ENCODE results near the gene ZNF184.

The ZNF184 gene

DNA sequence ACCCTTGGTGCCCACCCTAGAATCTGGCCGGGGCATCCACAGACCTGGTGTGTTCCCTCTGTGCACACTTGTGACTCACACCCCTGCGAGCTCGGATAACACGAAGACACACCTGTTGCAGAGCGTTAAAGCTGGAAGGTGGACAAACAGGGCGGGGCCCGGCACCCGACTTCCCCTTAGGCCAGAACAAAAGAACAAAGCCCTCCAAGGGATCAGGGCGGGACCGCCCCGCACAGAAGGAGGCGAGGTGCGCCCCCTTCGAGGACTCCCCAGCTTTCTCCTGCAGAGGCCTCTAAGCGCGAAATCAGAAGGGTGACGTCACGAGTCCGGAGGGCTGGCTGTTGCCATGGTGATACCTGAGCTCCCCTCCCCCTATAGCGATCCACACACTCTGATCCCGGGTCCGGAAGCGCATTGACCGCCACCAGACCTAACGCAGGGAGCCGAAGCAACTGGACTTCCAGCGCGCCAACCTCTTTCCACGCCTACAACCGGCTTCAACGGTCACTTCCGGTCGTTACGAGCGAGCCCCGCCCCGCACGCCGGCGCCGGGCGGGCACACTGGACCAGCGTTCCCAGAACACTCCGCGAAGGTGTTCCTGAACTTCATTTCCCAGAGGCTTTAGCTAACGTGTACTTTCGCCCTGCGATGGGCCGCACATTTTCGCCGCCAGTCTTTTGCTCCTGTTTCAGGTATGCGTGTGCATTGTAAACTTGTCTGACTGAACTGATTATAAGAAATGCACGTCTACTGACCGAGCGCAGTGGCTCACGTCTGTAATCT lies at the start of gene ZNF184:
Gene ZNF184, minus strand, starts transcription at position 489 of the 784 bp plus-strand sequence. CDS start 811 bp downstream, outside the sequence.
- peak; percentile 91 to 95 for DNase-seq

- DNase-seq = peak; percentile 71 to 96
Observed at GRCh38 chr6:27518881-27519795, 46.2 kb upstream of the ZNF184 start.

- no peak for DNase-seq
Observed at GRCh38 chr6:27517928-27518787, 45.3 kb upstream of the ZNF184 start.

DNA sequence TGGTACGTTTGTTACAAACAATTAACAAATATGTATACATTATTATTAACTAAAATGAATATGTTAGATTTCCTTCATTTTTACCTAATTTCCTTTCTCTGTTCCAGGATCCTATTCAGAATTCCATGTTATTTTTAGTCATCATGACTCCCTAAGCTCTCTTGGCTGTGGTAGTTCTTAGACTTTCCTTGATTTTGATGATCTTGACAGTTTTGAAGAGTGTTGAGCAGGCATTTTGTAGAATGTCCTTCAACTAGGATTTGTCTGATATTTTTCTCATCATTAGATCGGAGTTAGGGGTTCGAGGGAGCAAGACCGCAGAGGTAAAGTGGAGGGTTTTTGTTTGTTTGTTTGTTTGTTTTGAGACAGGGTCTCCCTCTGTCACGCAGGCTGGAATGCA lies 44.3 kb upstream of the ZNF184 start:
- no peak for DNase-seq

DNA sequence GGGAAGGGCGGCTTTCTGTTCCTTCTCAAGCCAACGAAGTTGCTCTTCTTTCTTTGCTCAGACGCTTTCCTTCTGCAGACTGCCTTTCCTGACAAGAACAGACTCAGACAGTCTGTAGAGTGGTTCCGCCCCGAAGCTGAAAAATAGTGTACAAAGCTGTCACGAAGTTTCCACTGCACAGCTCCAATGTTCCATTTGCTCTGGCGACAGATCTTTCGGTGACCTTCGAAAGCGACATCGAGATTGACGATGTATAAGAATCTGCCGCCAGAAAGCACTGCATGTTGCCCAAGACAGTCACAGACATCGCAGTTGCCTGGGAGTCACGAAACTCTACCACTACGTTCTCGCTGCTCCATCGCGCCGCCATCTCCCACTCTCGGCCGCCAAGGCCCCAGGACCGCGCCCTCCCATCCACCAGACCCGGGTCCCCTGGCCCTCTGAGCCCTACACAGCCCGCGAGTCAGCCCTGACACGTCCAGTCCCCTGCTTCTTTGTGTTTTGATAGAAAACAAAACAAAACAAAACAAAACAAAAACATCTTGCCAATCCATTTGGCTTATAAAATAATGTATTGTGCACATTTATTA lies 42.1 kb upstream of the ZNF184 start:
- no peak for DNase-seq

GRCh38 chr6:27512525-27512924 lies 39.6 kb upstream of the ZNF184 start:
- DNase-seq = no peak

- no peak for DNase-seq
Observed at GRCh38 chr6:27507041-27507956, 34.4 kb upstream of the ZNF184 start.

GRCh38 chr6:27505209-27506027 lies 32.5 kb upstream of the ZNF184 start:
- no peak for DNase-seq

DNA sequence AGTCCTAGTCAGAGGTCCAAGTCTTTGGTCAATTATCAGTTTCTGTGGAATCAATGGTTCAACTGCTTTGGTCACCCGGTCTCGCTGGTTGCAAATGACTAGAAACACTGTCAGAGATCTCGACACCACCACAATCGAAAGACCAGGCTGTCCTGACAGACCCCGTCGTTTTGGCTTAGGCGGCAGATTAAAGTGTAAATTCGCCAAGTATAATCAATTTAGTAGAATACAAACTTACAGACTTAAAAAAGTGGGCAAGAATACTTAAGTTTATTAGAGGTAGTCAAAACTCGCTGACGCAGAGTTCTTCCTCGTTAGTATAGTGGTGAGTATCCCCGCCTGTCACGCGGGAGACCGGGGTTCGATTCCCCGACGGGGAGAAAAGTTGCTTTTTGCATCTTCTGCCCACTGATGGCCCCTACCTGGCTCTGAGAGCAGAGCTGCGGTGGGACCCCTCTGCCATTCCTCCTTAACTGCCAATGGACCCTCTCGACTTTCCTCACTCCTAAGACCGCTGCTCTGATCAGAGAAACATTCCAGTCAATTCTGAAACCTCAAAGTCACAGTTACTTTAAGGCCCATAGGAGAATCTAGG lies 30.6 kb upstream of the ZNF184 start:
- DNase-seq = peak; percentile 55 to 88

DNA sequence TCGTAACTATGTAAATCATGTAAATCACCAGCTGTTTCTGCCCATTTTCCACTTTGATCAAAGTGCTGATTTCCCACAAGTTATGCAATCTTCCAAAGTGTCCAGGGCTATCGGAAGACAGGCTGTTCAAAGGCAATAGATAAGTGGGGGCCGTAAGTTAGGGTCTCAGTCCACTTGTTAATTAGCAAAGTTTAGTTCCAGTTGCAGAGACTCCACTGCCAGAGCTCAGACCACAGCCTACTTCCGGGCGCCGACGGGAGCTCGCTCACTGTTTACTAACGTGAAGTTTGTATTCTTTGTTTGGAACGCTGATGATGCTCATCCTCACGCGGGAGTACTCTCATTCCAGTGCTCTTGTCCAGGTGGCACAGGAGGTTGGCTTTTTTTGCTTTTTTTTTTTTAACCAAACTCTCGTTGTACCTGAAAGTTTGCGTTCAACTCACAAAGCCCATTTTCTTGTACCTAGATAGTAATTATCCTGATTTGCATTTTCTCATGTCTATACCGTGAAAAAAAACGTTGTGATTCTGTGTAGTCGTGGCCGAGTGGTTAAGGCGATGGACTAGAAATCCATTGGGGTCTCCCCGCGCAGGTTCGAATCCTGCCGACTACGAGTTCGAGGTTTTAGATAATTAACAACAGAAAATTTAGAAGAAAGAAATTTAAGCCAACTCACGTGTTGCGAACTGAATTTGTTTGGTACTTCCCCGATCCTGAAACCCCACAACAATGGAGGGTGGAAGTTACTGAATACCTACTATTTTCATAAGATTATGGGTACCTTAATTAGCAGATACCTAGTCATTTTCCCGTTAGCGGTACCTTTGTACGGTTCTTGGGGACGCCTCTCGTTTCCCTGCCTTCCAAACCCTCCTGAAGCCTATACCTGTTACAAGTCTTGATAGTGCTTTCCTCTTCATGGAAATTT lies 29.9 kb upstream of the ZNF184 start:
- DNase-seq = peak; percentile 35 to 58

GRCh38 chr6:27501187-27501586 lies 28.3 kb upstream of the ZNF184 start:
- no peak for DNase-seq

DNA sequence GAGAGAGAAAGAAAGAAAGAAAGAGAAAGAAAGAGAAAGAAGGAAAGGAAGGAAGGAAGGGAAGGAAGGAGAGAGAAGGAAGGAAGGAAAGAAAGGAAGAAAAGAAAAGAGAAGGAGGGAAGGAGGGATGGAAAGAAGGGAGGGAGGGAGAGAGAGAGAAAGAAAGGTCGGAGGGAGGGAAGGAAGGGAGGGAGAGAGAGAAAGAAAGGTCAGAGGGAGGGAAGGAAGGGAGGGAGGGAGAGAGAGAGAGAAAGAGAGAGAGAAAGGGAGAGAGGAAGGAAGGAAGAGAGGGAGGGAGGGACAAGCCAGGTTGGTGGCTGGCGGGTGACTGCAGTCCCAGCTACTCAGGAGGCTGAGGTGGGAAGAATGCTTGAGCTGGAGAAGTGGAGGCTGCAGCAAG lies 27.3 kb upstream of the ZNF184 start:
- no peak for DNase-seq

GRCh38 chr6:27495386-27496135 lies 22.7 kb upstream of the ZNF184 start:
- DNase-seq = peak; percentile 47 to 54

DNA sequence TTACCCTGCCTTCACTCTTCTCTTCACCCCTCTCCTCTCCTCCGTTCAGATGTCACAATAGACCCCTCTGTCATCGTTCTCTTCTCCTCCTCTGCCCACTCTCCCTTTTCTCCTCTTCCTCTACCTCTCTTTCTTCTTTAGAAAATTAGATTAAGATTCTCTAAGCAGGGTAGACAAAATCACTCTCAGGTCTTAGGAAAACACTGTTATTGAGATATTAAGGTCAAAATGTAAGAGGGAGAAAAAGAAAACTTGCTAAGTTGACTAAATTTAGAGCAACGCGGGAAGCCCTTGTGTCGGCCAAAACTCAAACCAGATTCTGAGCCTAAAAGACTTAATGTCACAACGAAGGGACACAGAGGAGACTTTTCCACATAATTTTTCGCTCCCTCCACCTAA lies 22.1 kb upstream of the ZNF184 start:
- no peak for DNase-seq

DNA sequence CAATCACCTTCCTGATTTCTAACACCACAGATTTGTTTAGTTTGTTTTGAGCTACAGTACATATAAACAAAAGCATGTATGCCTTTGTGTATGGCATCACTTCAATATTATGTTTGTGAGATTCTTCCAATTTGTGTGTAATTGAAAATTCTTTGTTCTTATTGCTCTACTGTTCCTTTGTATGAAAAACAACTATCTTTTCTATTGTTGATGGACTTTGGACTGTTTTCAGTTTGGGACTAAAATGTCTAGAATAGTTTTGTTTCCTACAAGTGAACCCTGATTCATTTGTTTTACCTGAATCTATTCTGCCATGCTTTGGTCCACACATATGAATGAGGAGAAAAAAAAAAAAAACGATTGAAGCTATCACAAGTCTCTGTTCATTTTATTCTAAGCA lies 21.2 kb upstream of the ZNF184 start:
- no peak for DNase-seq

- no peak for DNase-seq
Observed at GRCh38 chr6:27492631-27493190, 19.8 kb upstream of the ZNF184 start.

GRCh38 chr6:27479319-27480182 lies 6.6 kb upstream of the ZNF184 start:
- peak; percentile 82 to 95 for DNase-seq
